GM10266 (cell line): ENCODE measurements around the gene GSK3B.

ENCODE experiments used
- DNase-seq: peaks from one replicate; pipeline ENCODE4 v3.0.0; 2012; ENCODE audit errors: extremely low spot score
- TF ChIP-seq, protein P1 (sequence below): IDR thresholded peaks from 2 replicates; pipeline ENCODE4 v1.5.1; 2012; ENCODE audit warnings: mild to moderate bottlenecking, low read depth; ENCODE audit not compliant: control insufficient read depth, insufficient read depth; ENCODE audit errors: missing control alignments

The GSK3B gene

DNA sequence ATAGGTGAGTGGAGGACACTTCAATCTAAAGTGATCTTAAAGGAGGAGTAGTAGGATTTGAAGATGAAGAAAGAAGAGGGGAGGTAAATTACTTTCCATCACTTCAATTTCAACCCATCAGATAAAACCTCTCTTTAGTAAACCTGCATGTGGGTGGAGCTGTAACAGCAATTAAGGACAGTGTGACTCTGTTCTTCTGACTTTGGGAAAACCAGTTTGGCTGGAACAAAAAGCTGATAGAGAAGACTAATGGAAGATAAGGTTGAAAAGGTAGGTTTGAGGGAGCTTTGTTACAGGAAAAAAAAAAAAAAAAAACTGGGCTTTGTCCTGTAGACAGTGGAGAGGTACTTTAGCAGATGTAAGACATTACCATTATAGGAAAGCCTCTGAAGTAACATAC is 4.5 kb upstream of the GSK3B start:
- TF ChIP-seq, protein P1, sequence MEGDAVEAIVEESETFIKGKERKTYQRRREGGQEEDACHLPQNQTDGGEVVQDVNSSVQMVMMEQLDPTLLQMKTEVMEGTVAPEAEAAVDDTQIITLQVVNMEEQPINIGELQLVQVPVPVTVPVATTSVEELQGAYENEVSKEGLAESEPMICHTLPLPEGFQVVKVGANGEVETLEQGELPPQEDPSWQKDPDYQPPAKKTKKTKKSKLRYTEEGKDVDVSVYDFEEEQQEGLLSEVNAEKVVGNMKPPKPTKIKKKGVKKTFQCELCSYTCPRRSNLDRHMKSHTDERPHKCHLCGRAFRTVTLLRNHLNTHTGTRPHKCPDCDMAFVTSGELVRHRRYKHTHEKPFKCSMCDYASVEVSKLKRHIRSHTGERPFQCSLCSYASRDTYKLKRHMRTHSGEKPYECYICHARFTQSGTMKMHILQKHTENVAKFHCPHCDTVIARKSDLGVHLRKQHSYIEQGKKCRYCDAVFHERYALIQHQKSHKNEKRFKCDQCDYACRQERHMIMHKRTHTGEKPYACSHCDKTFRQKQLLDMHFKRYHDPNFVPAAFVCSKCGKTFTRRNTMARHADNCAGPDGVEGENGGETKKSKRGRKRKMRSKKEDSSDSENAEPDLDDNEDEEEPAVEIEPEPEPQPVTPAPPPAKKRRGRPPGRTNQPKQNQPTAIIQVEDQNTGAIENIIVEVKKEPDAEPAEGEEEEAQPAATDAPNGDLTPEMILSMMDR = no peak
- DNase-seq = no peak

GRCh38 chr3:120095979-120096426 is 1.8 kb upstream of the GSK3B start:
- TF ChIP-seq, protein P1 = no peak

GRCh38 chr3:120095226-120095978 is 1.2 kb upstream of the GSK3B start:
- TF ChIP-seq, protein P1 = no peak
- DNase-seq = peak; percentile 68

More at GRCh38 chr3:120095979-120096426, 1.8 kb upstream of the GSK3B start:
- DNase-seq = no peak

GRCh38 chr3:120094776-120095225 is 554 bp upstream of the GSK3B start:
- DNase-seq = peak; percentile 92
- TF ChIP-seq, protein P1 = no peak

DNA sequence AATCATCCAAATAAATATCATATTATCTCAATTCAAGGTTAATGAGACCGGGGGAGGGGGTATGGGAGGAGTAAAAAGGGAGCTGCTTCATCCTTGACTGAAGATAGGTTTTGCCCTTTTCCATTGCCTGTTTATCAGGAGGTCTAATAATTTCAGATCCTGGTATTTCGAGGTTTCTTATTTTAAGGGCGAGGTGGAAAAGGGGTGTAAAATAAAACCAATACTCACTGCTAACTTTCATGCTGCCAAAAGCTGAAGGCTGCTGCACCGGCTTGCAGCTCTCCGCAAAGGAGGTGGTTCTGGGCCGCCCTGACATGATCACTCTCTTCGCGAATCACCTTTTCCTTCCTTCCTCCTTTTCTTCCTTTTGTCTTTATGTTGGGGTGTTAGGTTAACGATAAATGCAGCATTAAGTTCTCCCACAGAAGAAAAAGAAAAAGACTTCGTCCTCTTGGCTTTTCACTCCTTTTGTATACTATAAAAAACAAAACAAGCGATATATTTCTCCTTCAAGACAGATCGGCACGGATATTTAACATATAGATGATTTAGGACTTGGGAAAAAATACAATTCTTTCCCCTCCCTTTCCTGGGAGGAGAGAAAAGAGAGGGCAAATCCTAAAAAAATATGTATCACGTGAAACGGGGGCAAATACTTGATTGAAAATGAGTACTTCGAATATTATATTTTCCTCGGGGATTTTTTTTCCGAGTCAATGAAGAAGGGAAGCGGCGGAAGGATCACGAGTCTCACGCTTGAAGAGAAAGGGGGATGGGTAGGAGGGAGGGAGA is 932 bp downstream of the GSK3B start:
- TF ChIP-seq, protein P1 = no peak
- no peak for DNase-seq

DNA sequence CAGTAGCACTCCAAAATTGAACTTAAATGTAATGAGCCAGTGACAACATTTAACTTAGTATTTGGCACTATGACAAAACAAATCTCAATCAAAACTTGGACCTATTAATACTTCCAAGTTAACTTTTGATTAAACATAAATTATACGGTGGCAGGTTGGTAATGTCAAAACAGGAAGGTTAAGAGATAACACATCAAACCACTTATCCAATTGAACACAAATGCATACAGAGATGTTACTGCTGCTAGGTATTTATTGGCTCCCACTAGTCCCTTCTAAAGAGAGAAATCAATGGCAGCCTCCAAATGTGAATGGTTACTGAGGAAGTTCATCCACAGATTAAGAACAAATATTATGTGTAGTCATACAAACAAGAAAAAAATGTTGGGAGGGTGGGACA is 1.8 kb downstream of the GSK3B start:
- DNase-seq = no peak
- TF ChIP-seq, protein P1 = no peak
